ENCODE measurements around the gene ESPN. TPM values are rescaled to one million over a fixed set of nuclear protein-coding genes. Genes with fewer than 3 reads are reported as not detected.
A peak's percentile ranks its signal among the peaks of the same experiment; 100 is the strongest.
"Not testable (repeated sequence)": the region's sequence is repeated elsewhere in the genome, so short reads cannot be mapped to it uniquely, and the experiment has no call there.

The ESPN gene
- total RNA-seq, 2 experiments from 2014 or later: 0.96 to 0.98 TPM

GRCh38 chr1:6423321-6423999 lies 1.1 kb upstream of the ESPN start:
- Mint-ChIP-seq H3K4me1 (peaks cover 35% of the 10 kb centered on the region), H3K36me3 (ENCODE audit: low read depth) (no peaks in the 10 kb centered on the region), H3K9me3 (no peaks in the 10 kb centered on the region), H3K27me3 (peaks cover 49% of the 10 kb centered on the region), H3K27ac (no peak overlapping the region), H3K4me3 (no peak overlapping the region)
- POLR2A ChIA-PET: interaction anchor here (0.6 to 1.0 kb wide), 2 partner anchors 15 to 182 kb away, joined by 3 read pairs; no protein-coding TSS in a partner anchor
- CTCF ChIA-PET: interaction anchor here (0.7 to 7.1 kb wide), 28 partner anchors 10 to 278 kb away, joined by 3 to 108 read pairs (median 4); partner anchors contain the start of genes DNAJC11 and PLEKHG5
- DNase-seq: peak; percentile 71

GRCh38 chr1:6424000-6424565 lies 493 bp upstream of the ESPN start:
- ChIA-PET POLR2A (interaction anchor here (0.6 to 1.0 kb wide), 2 partner anchors 14 to 182 kb away, joined by 3 read pairs; no protein-coding TSS in a partner anchor), CTCF (interaction anchor here (0.7 to 7.1 kb wide), 21 partner anchors 10 to 261 kb away, joined by 3 to 108 read pairs (median 5); partner anchors contain the start of gene PLEKHG5)
- no peak overlapping the region for H3K27ac Mint-ChIP-seq
- peaks cover 45% of the 10 kb centered on the region for H3K27me3 Mint-ChIP-seq
- no peaks in the 10 kb centered on the region for H3K36me3 Mint-ChIP-seq (ENCODE audit: low read depth)
- H3K4me3 Mint-ChIP-seq: peak overlapping the region; percentile 8
- peaks cover 34% of the 10 kb centered on the region for H3K4me1 Mint-ChIP-seq
- no peak for DNase-seq
- H3K9me3 Mint-ChIP-seq: no peaks in the 10 kb centered on the region

- Mint-ChIP-seq H3K4me1 (peaks cover 29% of the 10 kb centered on the region), H3K4me3 (no peak overlapping the region), H3K27me3 (peaks cover 43% of the 10 kb centered on the region), H3K27ac (no peak overlapping the region), H3K9me3 (no peaks in the 10 kb centered on the region), H3K36me3 (ENCODE audit: low read depth) (no peaks in the 10 kb centered on the region)
- ChIA-PET POLR2A (no interaction called here), CTCF (interaction anchor here (1.3 to 1.7 kb wide), 3 partner anchors 12 to 15 kb away, joined by 4 to 7 read pairs (median 7); no protein-coding TSS in a partner anchor)
- DNase-seq: no peak
Measured at GRCh38 chr1:6425658-6426057, 1.1 kb downstream of the ESPN start.

GRCh38 chr1:6426277-6426971 lies 1.8 kb downstream of the ESPN start:
- Mint-ChIP-seq H3K27me3 (peaks cover 37% of the 10 kb centered on the region), H3K4me1 (peaks cover 22% of the 10 kb centered on the region), H3K9me3 (no peaks in the 10 kb centered on the region), H3K36me3 (ENCODE audit: low read depth) (no peaks in the 10 kb centered on the region), H3K4me3 (no peak overlapping the region), H3K27ac (no peak overlapping the region)
- POLR2A ChIA-PET: interaction anchor here (0.7 kb wide), 1 partner anchor 33 kb away, joined by 3 read pairs; no protein-coding TSS in a partner anchor
- CTCF ChIA-PET: interaction anchor here (0.9 to 1.7 kb wide), 3 partner anchors 11 to 23 kb away, joined by 3 to 7 read pairs (median 4); no protein-coding TSS in a partner anchor
- DNase-seq: no peak

GRCh38 chr1:6426972-6427350 lies 2.4 kb downstream of the ESPN start:
- H3K36me3 Mint-ChIP-seq (ENCODE audit: low read depth): no peaks in the 10 kb centered on the region
- no peaks in the 10 kb centered on the region for H3K9me3 Mint-ChIP-seq
- H3K27ac Mint-ChIP-seq: no peak overlapping the region
- no peak overlapping the region for H3K4me3 Mint-ChIP-seq
- DNase-seq: no peak
- CTCF ChIA-PET: interaction anchor here (0.9 to 1.7 kb wide), 3 partner anchors 11 to 23 kb away, joined by 3 to 7 read pairs (median 4); no protein-coding TSS in a partner anchor
- POLR2A ChIA-PET: no interaction called here
- H3K4me1 Mint-ChIP-seq: peaks cover 16% of the 10 kb centered on the region
- H3K27me3 Mint-ChIP-seq: peaks cover 32% of the 10 kb centered on the region

GRCh38 chr1:6427441-6428390 lies 3.1 kb downstream of the ESPN start:
- Mint-ChIP-seq H3K4me1 (peaks cover 12% of the 10 kb centered on the region), H3K27ac (no peak overlapping the region), H3K9me3 (no peaks in the 10 kb centered on the region), H3K4me3 (no peak overlapping the region), H3K36me3 (ENCODE audit: low read depth) (no peaks in the 10 kb centered on the region), H3K27me3 (peaks cover 30% of the 10 kb centered on the region)
- DNase-seq: no peak
- ChIA-PET CTCF (interaction anchor here (0.9 to 1.7 kb wide), 2 partner anchors 13 to 22 kb away, joined by 3 to 7 read pairs; no protein-coding TSS in a partner anchor), POLR2A (no interaction called here)

GRCh38 chr1:6428453-6428852 lies 3.9 kb downstream of the ESPN start:
- CTCF ChIA-PET; DNase-seq; POLR2A ChIA-PET; H3K9me3 Mint-ChIP-seq; H3K36me3 Mint-ChIP-seq (ENCODE audit: low read depth); H3K4me1 Mint-ChIP-seq; H3K4me3 Mint-ChIP-seq; H3K27ac Mint-ChIP-seq: not testable (repeated sequence)
- H3K27me3 Mint-ChIP-seq: peaks cover 26% of the 10 kb centered on the region

GRCh38 chr1:6429660-6430411 lies 5.3 kb downstream of the ESPN start:
- H3K36me3 Mint-ChIP-seq (ENCODE audit: low read depth); H3K4me3 Mint-ChIP-seq; DNase-seq; H3K27ac Mint-ChIP-seq; H3K9me3 Mint-ChIP-seq; POLR2A ChIA-PET; H3K4me1 Mint-ChIP-seq: not testable (repeated sequence)
- CTCF ChIA-PET: interaction anchor here (0.5 to 1.6 kb wide), 2 partner anchors 11 to 225 kb away, joined by 4 to 7 read pairs; no protein-coding TSS in a partner anchor
- peaks cover 23% of the 10 kb centered on the region for H3K27me3 Mint-ChIP-seq

GRCh38 chr1:6431645-6432579 lies 7.3 kb downstream of the ESPN start:
- ChIA-PET CTCF (interaction anchor here (9.9 kb wide), 1 partner anchor 11 kb away, joined by 108 read pairs; the partner anchor contains the start of gene HES2), POLR2A (interaction anchor here (1.3 kb wide), 1 partner anchor 11 kb away, joined by 3 read pairs; no protein-coding TSS in a partner anchor)
- not testable (repeated sequence) for H3K4me1 Mint-ChIP-seq; H3K9me3 Mint-ChIP-seq; DNase-seq; H3K27ac Mint-ChIP-seq; H3K4me3 Mint-ChIP-seq; H3K36me3 Mint-ChIP-seq (ENCODE audit: low read depth)
- peaks cover 16% of the 10 kb centered on the region for H3K27me3 Mint-ChIP-seq

- Mint-ChIP-seq H3K27me3 (peaks cover 24% of the 10 kb centered on the region), H3K4me3 (no peak overlapping the region), H3K9me3 (no peaks in the 10 kb centered on the region), H3K27ac (no peak overlapping the region), H3K4me1 (peaks cover under 1% of the 10 kb centered on the region), H3K36me3 (ENCODE audit: low read depth) (no peaks in the 10 kb centered on the region)
- ChIA-PET POLR2A (no interaction called here), CTCF (interaction anchor here (0.6 to 9.9 kb wide), 3 partner anchors 14 to 53 kb away, joined by 3 to 108 read pairs (median 4); partner anchors contain the start of gene HES2)
- no peak for DNase-seq
Measured at GRCh38 chr1:6434186-6434585, 9.6 kb downstream of the ESPN start.

- DNase-seq: no peak
- H3K27me3 Mint-ChIP-seq: peaks cover 27% of the 10 kb centered on the region
- no peak overlapping the region for H3K27ac Mint-ChIP-seq
- CTCF ChIA-PET: interaction anchor here (9.9 kb wide), 1 partner anchor 14 kb away, joined by 108 read pairs; the partner anchor contains the start of gene HES2
- H3K4me1 Mint-ChIP-seq: peaks cover 4% of the 10 kb centered on the region
- H3K36me3 Mint-ChIP-seq (ENCODE audit: low read depth): no peaks in the 10 kb centered on the region
- no peaks in the 10 kb centered on the region for H3K9me3 Mint-ChIP-seq
- H3K4me3 Mint-ChIP-seq: no peak overlapping the region
- POLR2A ChIA-PET: no interaction called here
Measured at GRCh38 chr1:6435129-6435528, 10.6 kb downstream of the ESPN start.
